ENCODE measurements around the gene KCNC4.

- TF ChIP-seq CTCF (IDR thresholded peaks at IDR 0.05) (no peak), POLR2A (IDR thresholded peaks at IDR 0.05) (no peak)
Measured at GRCh38 chr1:110174961-110175360, 35.2 kb upstream of the KCNC4 start.
